Gastrocnemius medialis (tissue), 4 donors: ENCODE data around the gene ITGB2.

Experiments used
- POLR2A ChIP-seq, 2 donors: fragments of 450-650 bp; IDR thresholded peaks; one replicate each; pipeline ENCODE4 v1.6.1; 2017; ENCODE audit warnings: antibody characterized with exemption in 2 of 2, mild to moderate bottlenecking in 2 of 2, moderate library complexity in 2 of 2
- TF ChIP-seq, protein P1 (sequence below), 5 experiments: fragments of 450-650 bp in 3 of 5; fragments of 200-600 bp in 2 of 5; sonication (generic) in 2 of 5; IDR thresholded peaks in 4 of 5; conservative IDR thresholded peaks in 1 of 5; 1 replicate in 4 of 5; 2 replicates in 1 of 5; pipeline ENCODE4 v1.5.1; 2016 to 2019; ENCODE audit warnings: antibody characterized with exemption in 5 of 5, mild to moderate bottlenecking in 3 of 5, moderate library complexity in 3 of 5

DNA sequence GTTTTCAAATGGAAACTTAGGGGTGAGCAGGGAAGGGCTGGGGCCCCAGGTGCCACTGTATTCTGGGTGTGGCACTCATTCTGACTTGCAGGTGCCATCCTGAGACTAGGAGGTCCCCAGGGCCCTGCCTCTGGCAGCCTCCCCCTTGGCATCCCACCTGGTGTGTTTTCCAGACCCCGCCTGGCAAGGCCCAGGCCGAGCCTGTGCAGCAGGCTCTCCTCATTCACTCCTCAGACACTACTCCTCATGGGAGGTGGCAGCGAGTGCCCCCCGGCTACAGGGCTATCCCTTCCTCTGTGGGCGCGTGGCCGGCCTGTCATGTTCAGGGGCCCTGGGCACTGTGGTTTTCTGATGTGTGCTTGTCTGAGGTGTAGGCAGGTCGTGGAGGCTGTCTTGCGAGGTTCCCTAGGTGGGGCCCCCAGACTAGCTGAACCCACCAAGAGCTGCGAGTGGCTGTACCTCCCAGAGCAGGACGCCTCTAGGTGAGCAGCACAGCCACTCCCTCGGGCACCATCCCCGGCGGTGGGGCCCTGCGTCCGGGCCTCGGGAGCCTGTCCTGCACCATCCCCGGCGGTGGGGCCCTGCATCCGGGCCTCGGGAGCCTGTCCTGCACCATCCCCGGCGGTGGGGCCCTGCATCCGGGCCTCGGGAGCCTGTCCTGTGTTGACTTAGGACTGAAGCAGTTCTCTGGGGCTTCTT lies 32.4 kb upstream of the ITGB2 start:
- TF ChIP-seq, protein P1, sequence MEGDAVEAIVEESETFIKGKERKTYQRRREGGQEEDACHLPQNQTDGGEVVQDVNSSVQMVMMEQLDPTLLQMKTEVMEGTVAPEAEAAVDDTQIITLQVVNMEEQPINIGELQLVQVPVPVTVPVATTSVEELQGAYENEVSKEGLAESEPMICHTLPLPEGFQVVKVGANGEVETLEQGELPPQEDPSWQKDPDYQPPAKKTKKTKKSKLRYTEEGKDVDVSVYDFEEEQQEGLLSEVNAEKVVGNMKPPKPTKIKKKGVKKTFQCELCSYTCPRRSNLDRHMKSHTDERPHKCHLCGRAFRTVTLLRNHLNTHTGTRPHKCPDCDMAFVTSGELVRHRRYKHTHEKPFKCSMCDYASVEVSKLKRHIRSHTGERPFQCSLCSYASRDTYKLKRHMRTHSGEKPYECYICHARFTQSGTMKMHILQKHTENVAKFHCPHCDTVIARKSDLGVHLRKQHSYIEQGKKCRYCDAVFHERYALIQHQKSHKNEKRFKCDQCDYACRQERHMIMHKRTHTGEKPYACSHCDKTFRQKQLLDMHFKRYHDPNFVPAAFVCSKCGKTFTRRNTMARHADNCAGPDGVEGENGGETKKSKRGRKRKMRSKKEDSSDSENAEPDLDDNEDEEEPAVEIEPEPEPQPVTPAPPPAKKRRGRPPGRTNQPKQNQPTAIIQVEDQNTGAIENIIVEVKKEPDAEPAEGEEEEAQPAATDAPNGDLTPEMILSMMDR (IDR thresholded peaks at IDR 0.05 in 4 of 5, conservative IDR thresholded peaks at IDR 0.05 in 1 of 5), result no peak
- TF ChIP-seq POLR2A (IDR thresholded peaks at IDR 0.05), result peak; percentile 13 to 23
